T-helper 2 cell (primary cell): Measurements from ENCODE around the gene CDH23.

Experiments
- DNase-seq, 5 experiments: peaks; one replicate each; pipeline versions ENCODE4 v3.0.0 to v3.0.0-alpha.2; 2012 to 2022

CDH23 gene

GRCh38 chr10:71487726-71488125, 91.0 kb downstream of the CDH23 start:
- DNase-seq, result no peak

DNA sequence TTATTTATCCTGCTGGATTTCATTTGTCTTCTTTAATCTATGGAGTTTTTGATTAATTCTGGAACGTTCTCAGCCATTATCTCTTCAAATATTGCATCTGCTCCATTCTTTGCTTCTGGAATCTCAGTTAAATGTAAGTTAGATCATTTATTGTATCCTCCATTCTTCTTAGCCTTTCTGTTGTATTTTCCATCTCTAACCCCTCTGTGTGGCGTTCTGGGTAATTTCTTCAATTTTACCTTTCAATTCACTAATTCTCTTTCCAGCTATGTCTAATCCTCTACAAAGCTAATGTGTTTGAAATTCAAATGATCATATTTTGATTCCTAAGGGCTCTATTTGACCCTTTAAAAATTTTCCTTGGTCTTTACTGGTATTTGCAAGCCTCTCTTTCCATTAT, 92.4 kb downstream of the CDH23 start:
- no peak for DNase-seq

DNA sequence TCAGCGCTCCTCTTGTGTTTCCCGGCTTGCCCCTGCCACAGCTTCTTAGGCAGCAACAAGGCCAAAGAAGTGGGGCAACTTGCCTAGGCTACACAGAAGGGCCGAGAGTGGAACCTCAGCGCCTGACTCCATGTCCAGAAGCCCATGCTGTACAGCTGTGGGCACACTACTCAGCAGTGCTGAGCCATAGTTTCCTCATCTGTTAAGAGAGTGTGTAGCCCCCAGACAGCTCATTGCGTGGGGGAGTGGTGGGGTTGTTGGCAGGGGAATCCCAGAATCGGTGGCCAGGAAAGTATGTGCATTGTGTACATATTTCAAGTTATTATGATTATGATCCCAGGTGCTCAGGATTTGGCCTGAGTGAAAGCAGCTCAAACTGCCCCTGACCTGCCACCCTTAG, 96.2 kb downstream of the CDH23 start:
- no peak for DNase-seq

- peak in 1 of 5 experiments; percentile 39 for DNase-seq
These were observed 97.0 kb downstream of the CDH23 start for GRCh38 chr10:71493741-71494140.

GRCh38 chr10:71494476-71494875, 97.8 kb downstream of the CDH23 start:
- no peak for DNase-seq

- no peak for DNase-seq
These were observed 98.3 kb downstream of the CDH23 start for GRCh38 chr10:71494980-71495381.

GRCh38 chr10:71496927-71497762, 100.4 kb downstream of the CDH23 start:
- no peak for DNase-seq

DNA sequence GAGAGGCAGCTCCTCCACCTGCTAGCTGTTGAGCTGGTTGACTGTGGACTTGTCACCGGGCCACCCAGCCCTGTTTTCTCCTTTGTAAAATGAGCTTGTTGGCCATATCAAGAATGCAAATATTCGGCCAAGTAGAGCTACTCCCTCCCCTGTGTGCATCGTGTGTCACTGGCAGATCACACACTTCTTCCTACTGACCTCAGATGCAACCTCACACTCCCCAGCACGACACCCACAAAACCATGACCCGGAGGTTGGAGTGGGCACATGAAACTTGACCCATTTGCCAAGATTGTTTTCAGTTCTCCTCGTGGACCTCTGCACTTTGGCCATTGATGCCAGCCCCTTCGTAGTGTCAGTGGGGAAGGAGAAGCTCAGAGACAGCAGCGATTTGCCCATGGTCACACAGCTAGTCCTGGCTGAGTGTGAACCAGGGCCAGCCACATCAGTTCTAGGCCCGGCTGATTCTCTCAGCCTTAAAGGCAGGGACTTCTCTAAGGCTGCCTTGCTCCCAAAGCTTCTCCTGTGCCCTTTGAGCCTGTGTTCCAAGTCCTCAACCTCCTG, 101.1 kb downstream of the CDH23 start:
- DNase-seq, result no peak

- DNase-seq, result no peak
These were observed 104.7 kb downstream of the CDH23 start for GRCh38 chr10:71501402-71501801.

DNA sequence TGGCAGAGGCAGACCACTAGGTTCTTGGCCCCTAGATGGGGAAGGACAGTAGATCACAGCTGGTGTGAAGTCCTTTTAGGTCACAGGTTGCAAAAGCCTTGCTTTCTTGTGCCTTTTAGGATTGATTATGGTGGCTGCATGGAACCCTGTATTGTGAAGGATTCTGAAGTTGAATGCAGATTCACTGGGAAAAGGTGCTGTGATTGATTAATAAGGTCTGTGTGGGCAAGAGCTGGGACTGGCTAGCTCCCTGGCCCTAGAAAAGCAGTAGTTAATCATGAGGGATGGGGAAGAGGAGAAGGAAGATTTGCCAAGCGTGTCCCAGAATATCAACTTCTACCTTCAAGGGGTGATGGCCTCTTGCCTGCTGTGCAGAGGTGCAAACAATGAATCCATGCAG, 105.5 kb downstream of the CDH23 start:
- no peak for DNase-seq

DNA sequence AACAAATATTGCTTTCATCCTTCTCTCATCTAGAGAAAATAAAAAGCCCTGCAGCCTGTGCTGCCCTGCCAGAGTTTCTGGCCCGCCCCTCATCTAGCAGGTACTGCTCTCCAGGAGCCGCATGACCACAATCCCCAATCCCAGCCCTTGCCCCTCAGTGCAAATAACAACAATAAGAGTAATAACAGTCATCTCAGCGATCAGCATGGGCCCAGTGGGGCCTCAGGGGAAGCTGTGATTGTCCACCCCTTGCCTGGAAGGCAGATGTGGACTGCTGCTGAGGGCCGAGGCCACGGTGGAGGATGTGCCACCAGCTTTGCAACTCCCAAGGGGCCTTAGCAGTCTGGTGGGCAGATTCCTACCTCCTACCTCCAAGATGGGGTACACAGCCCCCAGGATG, 106.1 kb downstream of the CDH23 start:
- DNase-seq, result no peak

DNA sequence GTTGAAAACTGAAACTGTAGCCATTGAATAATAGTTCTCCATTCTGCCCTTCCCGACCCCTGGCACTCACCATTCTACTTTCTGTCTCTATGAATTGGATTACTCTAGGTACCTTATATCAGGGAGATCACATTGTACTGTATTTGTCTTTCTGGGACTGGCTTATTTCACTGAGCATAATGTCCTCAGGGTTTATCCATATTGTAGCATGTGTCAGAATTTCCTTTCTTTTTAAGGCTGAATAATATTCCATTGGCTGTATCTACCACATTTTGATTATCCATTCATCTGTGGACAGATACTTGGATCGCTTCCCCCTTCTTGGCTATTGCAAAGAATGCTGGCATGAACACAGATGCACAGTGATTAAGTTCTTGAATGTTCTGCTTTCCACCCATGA, 107.4 kb downstream of the CDH23 start:
- no peak for DNase-seq

DNA sequence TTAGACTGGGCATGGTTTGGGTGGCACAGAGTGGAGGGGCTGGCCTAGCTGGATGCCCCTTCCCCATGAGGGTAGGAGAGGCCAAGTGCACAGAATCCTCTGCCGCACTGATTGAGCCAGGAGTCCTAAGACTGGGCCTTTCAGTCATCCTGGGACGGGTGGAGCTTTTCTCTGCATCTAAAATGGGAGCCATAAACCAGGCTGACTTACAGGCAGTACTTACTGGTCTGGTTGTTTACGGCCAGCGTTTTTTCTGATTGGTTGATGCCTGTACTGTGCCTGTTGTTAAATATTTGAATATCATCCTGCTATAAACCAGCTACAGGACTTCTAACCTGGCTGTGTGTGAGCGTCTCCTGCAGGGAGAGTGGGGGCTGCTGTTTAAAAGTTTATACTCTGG, 107.8 kb downstream of the CDH23 start:
- DNase-seq, result no peak

DNA sequence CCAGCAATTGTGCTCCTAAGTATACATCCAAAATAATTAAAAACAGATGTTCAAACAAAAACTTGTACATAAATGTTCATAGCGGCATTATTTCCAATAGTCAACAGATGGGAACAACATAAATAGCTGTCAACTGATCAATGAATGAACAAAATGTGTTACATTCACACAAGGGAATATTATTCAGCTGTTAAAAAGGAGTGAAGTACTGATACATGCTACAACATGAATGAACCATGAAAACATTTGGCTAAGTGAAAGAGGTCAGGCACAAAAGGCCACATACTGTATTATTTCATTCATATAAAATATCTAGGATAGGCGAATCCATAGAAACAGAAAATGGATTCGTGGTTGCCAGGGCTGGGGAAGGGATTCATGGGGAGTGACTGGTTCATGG, 109.1 kb downstream of the CDH23 start:
- DNase-seq, result no peak

DNA sequence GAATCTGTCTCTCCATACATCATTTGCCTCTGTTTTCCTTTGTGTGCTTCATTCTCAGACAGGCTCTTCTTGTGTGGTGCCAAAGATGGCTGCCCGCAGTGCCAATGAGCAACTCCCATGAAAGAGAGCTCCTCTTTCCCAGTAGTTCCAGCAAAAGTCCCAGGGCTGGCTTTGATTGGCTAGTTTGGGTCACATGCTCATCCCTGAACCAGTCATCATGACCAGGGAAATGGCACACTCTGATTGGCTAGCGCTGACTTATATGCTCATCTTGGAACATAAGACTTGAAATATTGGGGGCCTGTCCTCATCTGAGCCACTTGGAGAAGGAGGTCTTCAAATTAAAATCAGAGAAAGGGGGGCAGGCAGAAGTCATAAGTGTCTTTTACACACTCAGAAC, 112.7 kb downstream of the CDH23 start:
- DNase-seq, result no peak

- no peak for DNase-seq
These were observed 114.5 kb downstream of the CDH23 start for GRCh38 chr10:71511206-71511605.

DNA sequence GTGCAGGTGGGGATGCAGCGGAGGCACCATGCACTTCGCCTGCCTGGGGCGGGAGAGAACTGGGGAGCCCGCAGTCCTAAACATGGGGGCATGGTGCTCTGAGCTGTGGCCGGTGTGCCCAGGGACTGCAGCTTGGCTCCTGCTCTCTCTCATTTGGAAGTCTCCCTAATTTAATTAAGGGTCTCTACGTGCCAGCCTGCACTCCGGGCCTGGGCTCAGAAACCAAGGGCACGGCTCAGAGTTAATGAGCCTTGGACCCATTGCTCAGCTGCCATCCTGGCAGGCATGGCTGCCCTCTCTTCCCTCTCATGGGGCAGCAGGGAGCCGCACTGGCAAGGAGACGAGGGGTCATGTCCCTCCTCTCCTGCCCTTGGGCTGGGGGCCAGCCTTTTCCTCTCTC, 115.6 kb downstream of the CDH23 start:
- no peak for DNase-seq

DNA sequence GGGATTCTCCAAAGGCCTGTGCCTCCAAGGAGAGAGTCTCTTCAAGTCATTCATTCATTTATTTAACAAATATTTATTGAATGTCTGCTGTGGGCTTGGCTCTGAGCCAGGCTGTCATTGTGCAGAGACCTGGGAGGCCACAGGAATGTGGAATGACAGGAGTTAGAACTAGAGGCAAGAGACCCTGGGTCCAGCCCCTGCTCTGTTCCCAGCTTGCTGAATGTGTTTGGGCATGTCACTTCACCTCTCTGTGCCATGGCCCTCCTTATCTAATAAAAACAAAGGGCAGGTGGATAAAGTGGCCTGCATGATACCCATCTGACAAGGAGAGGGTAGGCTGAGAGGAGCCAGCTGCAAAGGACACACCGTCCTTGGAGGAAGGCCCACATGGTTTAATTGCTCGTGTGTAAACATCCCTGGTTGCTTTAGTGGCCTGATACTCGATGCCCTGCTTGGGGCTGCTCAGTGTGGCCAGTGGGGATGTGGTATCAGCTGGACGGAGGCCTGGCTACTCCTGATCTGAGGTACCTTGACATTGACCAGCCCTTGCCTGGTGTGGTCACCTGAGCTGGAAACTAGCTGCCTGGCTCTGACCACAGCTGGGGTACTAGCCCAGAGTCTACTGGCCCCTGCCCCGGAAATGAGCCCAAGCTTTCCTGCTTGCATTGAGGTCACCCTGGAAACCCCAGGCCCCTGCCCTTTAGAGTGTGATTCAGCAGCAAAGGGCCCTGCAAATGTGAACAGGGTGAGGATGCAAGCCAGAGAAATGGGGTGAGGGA, 116.2 kb downstream of the CDH23 start:
- DNase-seq, result no peak

DNA sequence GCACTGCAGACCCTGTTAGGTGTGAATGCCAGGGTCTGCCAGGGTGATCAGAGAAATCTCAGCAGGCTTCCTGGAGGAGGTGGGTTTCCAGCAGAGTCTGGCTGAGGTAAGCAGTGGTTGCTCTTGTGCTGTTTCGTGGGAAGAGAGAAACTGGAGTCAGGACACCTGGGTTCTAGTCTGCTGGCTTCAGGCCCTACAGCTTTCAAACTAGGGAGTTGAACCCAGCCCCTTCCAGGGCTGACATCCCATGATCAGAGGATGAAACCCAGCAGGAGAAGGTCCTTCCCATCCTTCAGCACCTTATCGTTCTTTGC, 116.8 kb downstream of the CDH23 start:
- no peak for DNase-seq

DNA sequence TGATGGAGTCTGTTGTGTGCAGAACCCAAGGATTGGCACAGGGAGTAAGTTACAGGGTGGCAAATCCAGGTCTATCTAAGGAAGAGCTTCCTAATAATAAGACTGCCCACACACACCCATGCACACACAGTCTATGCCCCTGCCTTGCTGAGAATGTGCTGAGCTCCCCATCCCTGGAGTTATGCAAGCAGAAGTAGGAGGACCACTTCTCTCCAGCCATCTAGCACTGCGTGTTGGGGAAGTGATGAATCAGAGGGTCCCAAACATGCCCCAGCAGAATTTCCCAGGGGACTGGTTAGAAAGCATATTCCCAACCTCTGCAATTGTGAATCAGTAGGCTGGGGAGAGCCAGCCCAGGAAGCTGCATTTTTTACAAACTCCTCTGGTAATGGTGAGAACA, 117.2 kb downstream of the CDH23 start:
- DNase-seq, result no peak

- DNase-seq, result no peak
These were observed 118.9 kb downstream of the CDH23 start for GRCh38 chr10:71515531-71516172.

- DNase-seq, result no peak
These were observed 120.2 kb downstream of the CDH23 start for GRCh38 chr10:71516890-71517289.
